HG03039 (cell line): ENCODE data around the gene STXBP6.
"Not testable (repeated sequence)": the region's sequence is repeated elsewhere in the genome, so short reads cannot be mapped to it uniquely, and the experiment has no call there.

Source experiments
- ATAC-seq: cut with Tn5 transposase; IDR thresholded peaks from one replicate; pipeline ENCODE4 v1.9.1; 2021; ENCODE audit warnings: mild to moderate bottlenecking, moderate library complexity; ENCODE audit not compliant: unreplicated experiment

STXBP6 gene

GRCh38 chr14:24958271-24958670, 91.7 kb downstream of the STXBP6 start:
- ATAC-seq, result no peak

- ATAC-seq, result no peak
Measured at GRCh38 chr14:24957814-24958213, 92.1 kb downstream of the STXBP6 start.

- ATAC-seq, result no peak
Measured at GRCh38 chr14:24956104-24956503, 93.8 kb downstream of the STXBP6 start.

- ATAC-seq, result no peak
Measured at GRCh38 chr14:24954700-24955037, 95.3 kb downstream of the STXBP6 start.

GRCh38 chr14:24954037-24954699, 95.8 kb downstream of the STXBP6 start:
- ATAC-seq, result peak; percentile 77

- no peak for ATAC-seq
Measured at GRCh38 chr14:24952851-24953666, 96.9 kb downstream of the STXBP6 start.

- ATAC-seq, result no peak
Measured at GRCh38 chr14:24948261-24948847, 101.6 kb downstream of the STXBP6 start.

GRCh38 chr14:24947131-24947530, 102.8 kb downstream of the STXBP6 start:
- ATAC-seq, result no peak

GRCh38 chr14:24944800-24945199, 105.1 kb downstream of the STXBP6 start:
- no peak for ATAC-seq

GRCh38 chr14:24943024-24943423, 106.9 kb downstream of the STXBP6 start:
- ATAC-seq, result no peak

GRCh38 chr14:24941719-24942118, 108.2 kb downstream of the STXBP6 start:
- no peak for ATAC-seq

GRCh38 chr14:24940213-24940783, 109.6 kb downstream of the STXBP6 start:
- no peak for ATAC-seq

- ATAC-seq, result no peak
Measured at GRCh38 chr14:24938593-24938992, 111.4 kb downstream of the STXBP6 start.

GRCh38 chr14:24937300-24937699, 112.6 kb downstream of the STXBP6 start:
- no peak for ATAC-seq

- ATAC-seq, result not testable (repeated sequence)
Measured at GRCh38 chr14:24936773-24937172, 113.2 kb downstream of the STXBP6 start.

GRCh38 chr14:24935796-24936195, 114.2 kb downstream of the STXBP6 start:
- no peak for ATAC-seq

GRCh38 chr14:24928386-24928900, 121.5 kb downstream of the STXBP6 start:
- ATAC-seq, result no peak

- ATAC-seq, result no peak
Measured at GRCh38 chr14:24927809-24928208, 122.1 kb downstream of the STXBP6 start.

GRCh38 chr14:24925771-24926374, 124.1 kb downstream of the STXBP6 start:
- no peak for ATAC-seq

- no peak for ATAC-seq
Measured at GRCh38 chr14:24924544-24924943, 125.4 kb downstream of the STXBP6 start.

- no peak for ATAC-seq
Measured at GRCh38 chr14:24921903-24922302, 128.0 kb downstream of the STXBP6 start.
